DMS 273 (cell line): ENCODE data around the gene CRYL1.
A peak's percentile ranks its signal among the peaks of the same experiment; 100 is the strongest.

Experiments
- DNase-seq: peaks from one replicate; lab custom pipeline; 2025; ENCODE audit not compliant: unreplicated experiment; lab: John Stamatoyannopoulos, UW

Gene CRYL1

GRCh38 chr13:20528452-20528851 lies 2.8 kb upstream of the CRYL1 start:
- DNase-seq, result no peak

- peak; percentile 13 for DNase-seq
Observed at GRCh38 chr13:20526664-20527063, 1.0 kb upstream of the CRYL1 start.

- DNase-seq, result peak; percentile 50
Observed at GRCh38 chr13:20525144-20525600, 485 bp downstream of the CRYL1 start.

- DNase-seq, result peak; percentile 19
Observed at GRCh38 chr13:20521364-20522115, 4.1 kb downstream of the CRYL1 start.

- no peak for DNase-seq
Observed at GRCh38 chr13:20519875-20520274, 5.8 kb downstream of the CRYL1 start.

- DNase-seq, result no peak
Observed at GRCh38 chr13:20518660-20519100, 7.0 kb downstream of the CRYL1 start.

GRCh38 chr13:20514866-20515265 lies 10.8 kb downstream of the CRYL1 start:
- DNase-seq, result no peak

- DNase-seq, result no peak
Observed at GRCh38 chr13:20513466-20513995, 12.1 kb downstream of the CRYL1 start.

GRCh38 chr13:20512042-20512683 lies 13.5 kb downstream of the CRYL1 start:
- DNase-seq, result no peak

GRCh38 chr13:20506696-20507095 lies 19.0 kb downstream of the CRYL1 start:
- DNase-seq, result no peak

- no peak for DNase-seq
Observed at GRCh38 chr13:20505405-20506366, 20.0 kb downstream of the CRYL1 start.

GRCh38 chr13:20503088-20504083 lies 22.3 kb downstream of the CRYL1 start:
- no peak for DNase-seq

GRCh38 chr13:20501592-20501991 lies 24.1 kb downstream of the CRYL1 start:
- DNase-seq, result no peak

- DNase-seq, result no peak
Observed at GRCh38 chr13:20501120-20501519, 24.5 kb downstream of the CRYL1 start.

GRCh38 chr13:20499986-20500385 lies 25.7 kb downstream of the CRYL1 start:
- DNase-seq, result no peak

GRCh38 chr13:20498659-20499058 lies 27.0 kb downstream of the CRYL1 start:
- no peak for DNase-seq

GRCh38 chr13:20498129-20498528 lies 27.5 kb downstream of the CRYL1 start:
- DNase-seq, result no peak

GRCh38 chr13:20497006-20497775 lies 28.5 kb downstream of the CRYL1 start:
- peak; percentile 2 for DNase-seq
